Activated CD4-positive, CD25-positive, alpha-beta regulatory T cell treated with anti-CD3 and anti-CD28 coated beads, Interleukin-2, amount 50 U/mL, for 24 hours (primary cell): ENCODE measurements around the gene MTFP1.
"Not testable (repeated sequence)": the region's sequence is repeated elsewhere in the genome, so short reads cannot be mapped to it uniquely, and the experiment has no call there.

Experiments
- ATAC-seq, 2 donors: fragments of 150-1000 bp; cut with Tn5 transposase; one replicate each; pipeline ENCODE4 v1.10.0; 2021; ENCODE audit warnings: mild to moderate bottlenecking in 1 of 2, moderate library complexity in 1 of 2

Gene MTFP1

GRCh38 chr22:30402028-30402765 is 23.4 kb upstream of the MTFP1 start:
- ATAC-seq, result no peak

GRCh38 chr22:30402766-30403104 is 22.8 kb upstream of the MTFP1 start:
- ATAC-seq, result not testable (repeated sequence)

- no peak for ATAC-seq
Observed at GRCh38 chr22:30404307-30404706, 21.3 kb upstream of the MTFP1 start.

- no peak for ATAC-seq
Observed at GRCh38 chr22:30405731-30406130, 19.8 kb upstream of the MTFP1 start.

GRCh38 chr22:30406400-30406799 is 19.2 kb upstream of the MTFP1 start:
- ATAC-seq, result no peak

GRCh38 chr22:30408388-30409102 is 17.0 kb upstream of the MTFP1 start:
- no peak for ATAC-seq

GRCh38 chr22:30411780-30412179 is 13.8 kb upstream of the MTFP1 start:
- no peak for ATAC-seq

GRCh38 chr22:30413001-30413400 is 12.6 kb upstream of the MTFP1 start:
- no peak for ATAC-seq

GRCh38 chr22:30413745-30414524 is 11.6 kb upstream of the MTFP1 start:
- ATAC-seq, result no peak

GRCh38 chr22:30414525-30415047 is 11.0 kb upstream of the MTFP1 start:
- no peak for ATAC-seq

GRCh38 chr22:30416403-30416802 is 9.2 kb upstream of the MTFP1 start:
- no peak for ATAC-seq

- no peak for ATAC-seq
Observed at GRCh38 chr22:30416837-30417236, 8.7 kb upstream of the MTFP1 start.

GRCh38 chr22:30420347-30421125 is 5.0 kb upstream of the MTFP1 start:
- no peak for ATAC-seq

- ATAC-seq, result no peak
Observed at GRCh38 chr22:30421695-30422480, 3.7 kb upstream of the MTFP1 start.

- ATAC-seq, result no peak
Observed at GRCh38 chr22:30422481-30423300, 2.9 kb upstream of the MTFP1 start.

- peak; percentile 8 for ATAC-seq
Observed at GRCh38 chr22:30423301-30423958, 2.1 kb upstream of the MTFP1 start.

GRCh38 chr22:30423959-30424533 is 1.5 kb upstream of the MTFP1 start:
- ATAC-seq, result peak; percentile 92 to 94

- no peak for ATAC-seq
Observed at GRCh38 chr22:30424534-30425326, 838 bp upstream of the MTFP1 start.

GRCh38 chr22:30425327-30425615 is 297 bp upstream of the MTFP1 start:
- no peak for ATAC-seq
